Lung (tissue), 12 donors: ENCODE data around the gene MAP1LC3B. TPM values are rescaled to one million over a fixed set of nuclear protein-coding genes. Genes with fewer than 3 reads are reported as not detected.

Experiments used
- ATAC-seq: fragments of 200-7000 bp; cut with Tn5 transposase; one replicate; pipeline ENCODE4 v1.9.1; 2020; ENCODE audit warnings: moderate number of reproducible peaks; ENCODE audit not compliant: insufficient read depth, low FRiP score
- DNase-seq, 3 donors: peaks; one replicate each; pipeline ENCODE4 v3.0.0-alpha.2; 2013 to 2017
- H3K27ac ChIP-seq, 2 donors: one replicate each; pipeline ENCODE4 v1.5.1; 2013; ENCODE audit warnings: mild to moderate bottlenecking in 2 of 2, moderate library complexity in 2 of 2, control low read depth in 1 of 2, inconsistent platforms in 1 of 2, low read depth in 1 of 2, low read length in 1 of 2
- H3K27me3 ChIP-seq, 3 donors: one replicate each; pipeline ENCODE4 v1.5.1; 2013; ENCODE audit warnings: low read length in 2 of 3; ENCODE audit not compliant: control insufficient read depth in 3 of 3, insufficient read depth in 3 of 3
- H3K36me3 ChIP-seq, 4 donors: one replicate each; pipeline ENCODE4 v1.5.1; 2013; ENCODE audit warnings: low read length in 4 of 4, mild to moderate bottlenecking in 1 of 4, moderate library complexity in 1 of 4; ENCODE audit not compliant: control insufficient read depth in 4 of 4, insufficient read depth in 4 of 4
- H3K4me1 ChIP-seq, 5 donors: one replicate each; pipeline ENCODE4 v1.5.1; 2013; ENCODE audit warnings: low read length in 5 of 5, mild to moderate bottlenecking in 2 of 5, moderate library complexity in 1 of 5; ENCODE audit not compliant: control insufficient read depth in 5 of 5, insufficient read depth in 5 of 5
- H3K4me3 ChIP-seq: one replicate; pipeline ENCODE4 v1.5.1; 2013; ENCODE audit warnings: mild to moderate bottlenecking, control low read depth, moderate library complexity
- H3K9ac ChIP-seq, 2 donors: one replicate each; pipeline ENCODE4 v1.5.1; 2013; ENCODE audit warnings: low read length in 2 of 2, control low read depth in 1 of 2; ENCODE audit not compliant: insufficient read depth in 1 of 2
- H3K9me3 ChIP-seq, 4 donors: one replicate each; pipeline ENCODE4 v1.5.1; 2013; ENCODE audit warnings: low read length in 3 of 4, mild to moderate bottlenecking in 1 of 4, moderate library complexity in 1 of 4; ENCODE audit not compliant: control insufficient read depth in 4 of 4, insufficient read depth in 3 of 4
- CTCF ChIP-seq: IDR thresholded peaks from 2 replicates; pipeline ENCODE4 v1.5.1; 2012; ENCODE audit warnings: mild to moderate bottlenecking; ENCODE audit errors: control extremely low read depth, extremely low read depth
- WGBS, 2 donors: extraction: QIAGEN DNeasy Blood & Tissue Kit; methylation state at CpG; one replicate each; pipeline ENCODE4 v1.1.7; 2013; 5-methylcytosine and 5-hydroxymethylcytosine counted together
- polyA plus RNA-seq, 2 donors: library from polyadenylated mRNA; stranded (reverse); fragments of 200-250 nt; gene quantifications; one replicate each; pipeline ENCODE4 v1.2.1, GENCODE V29; 2013
- total RNA-seq, 2 donors: library from RNA; depleted of rRNA in 1 of 2; stranded (reverse); fragments of >200 nt in 1 of 2; gene quantifications; one replicate each; pipeline ENCODE4 v1.2.1, GENCODE V29; 2014 to 2021
- donor health status: control.
- donor health status: control.
- donor health status: Bipolar disorder and iron deficiency.
- donor health status: healthy.
- donor health status: DM: yes; HTN: yes; CAD: no.

Gene MAP1LC3B
- total and polyA plus RNA-seq, 4 donors: 43.3 to 62.2 (median 47.7) TPM

- Histone ChIP-seq H3K27ac (no peak overlapping the region), H3K27me3 (no peaks in the 10 kb centered on the region), H3K9ac (peak overlapping the region in 1 of 2 donors; percentile 11), H3K4me1 (no peaks in the 10 kb centered on the region), H3K36me3 (peaks cover 0 to 22% (median 16%) of the 10 kb centered on the region in 4 donors), H3K4me3 (no peak overlapping the region), H3K9me3 (no peaks in the 10 kb centered on the region)
- WGBS, 2 donors: 86 to 87% methylated on average over 18 of the region's 18 CpGs
- TF ChIP-seq CTCF: no peak
- DNase-seq: no peak
- ATAC-seq: no peak
These were observed 34.5 kb downstream of the MAP1LC3B start for GRCh38 chr16:87426423-87427215.

GRCh38 chr16:87431926-87432325, 39.8 kb downstream of the MAP1LC3B start:
- peak overlapping the region in 1 of 2 donors; percentile 41 for H3K27ac ChIP-seq
- no peak overlapping the region for H3K9ac ChIP-seq
- ATAC-seq (no peak), DNase-seq (no peak)
- H3K4me3 ChIP-seq: no peak overlapping the region
- WGBS, 2 donors: 74 to 86% methylated on average over 7 of the region's 7 CpGs
- H3K36me3 ChIP-seq: peaks cover 0 to 15% (median 5%) of the 10 kb centered on the region in 4 donors
- no peaks in the 10 kb centered on the region for H3K9me3 ChIP-seq
- TF ChIP-seq CTCF: no peak
- no peaks in the 10 kb centered on the region for H3K27me3 ChIP-seq
- peaks cover 0 to 17% (median 5%) of the 10 kb centered on the region in 5 donors for H3K4me1 ChIP-seq

GRCh38 chr16:87432330-87432915, 40.3 kb downstream of the MAP1LC3B start:
- Histone ChIP-seq H3K4me3 (no peak overlapping the region), H3K9ac (no peak overlapping the region), H3K4me1 (peaks cover 0 to 17% (median 5%) of the 10 kb centered on the region in 5 donors), H3K36me3 (peaks cover 2 to 14% (median 5%) of the 10 kb centered on the region in 4 donors), H3K27ac (no peak overlapping the region), H3K27me3 (no peaks in the 10 kb centered on the region), H3K9me3 (no peaks in the 10 kb centered on the region)
- ATAC-seq (no peak), DNase-seq (no peak)
- 95% methylated on average over 15 of the region's 15 CpGs for WGBS, 2 donors
- TF ChIP-seq CTCF: no peak
